Islet of Langerhans (tissue), 1 donor: ENCODE measurements around the gene SYNGAP1.

Experiments used
- FAIRE-seq: peaks from one replicate; lab custom pipeline; 2011; peaks lifted over from hg19 to GRCh38; lab: Jason Lieb, UNC

Gene SYNGAP1

GRCh38 chr6:33439956-33440648, 20.2 kb downstream of the SYNGAP1 start:
- no peak for FAIRE-seq

GRCh38 chr6:33440649-33441309, 20.9 kb downstream of the SYNGAP1 start:
- no peak for FAIRE-seq

DNA sequence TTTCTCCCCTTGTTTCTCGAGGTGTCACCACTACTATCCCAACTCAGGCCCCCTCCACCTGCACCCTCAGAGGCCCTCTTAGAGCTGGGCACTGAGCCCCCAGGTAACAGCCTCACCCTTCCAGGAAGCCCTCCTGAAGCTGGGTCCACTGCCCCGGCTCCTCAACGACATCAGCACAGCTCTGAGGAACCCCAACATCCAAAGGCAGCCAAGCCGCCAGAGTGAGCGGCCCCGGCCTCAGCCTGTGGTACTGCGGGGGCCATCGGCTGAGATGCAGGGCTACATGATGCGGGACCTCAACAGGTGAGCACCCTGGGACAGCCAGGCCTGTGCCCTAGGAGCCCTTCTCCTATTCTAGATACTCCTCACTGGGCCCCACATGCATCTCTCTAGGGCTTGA, 21.6 kb downstream of the SYNGAP1 start:
- no peak for FAIRE-seq

GRCh38 chr6:33442283-33442682, 22.4 kb downstream of the SYNGAP1 start:
- no peak for FAIRE-seq

DNA sequence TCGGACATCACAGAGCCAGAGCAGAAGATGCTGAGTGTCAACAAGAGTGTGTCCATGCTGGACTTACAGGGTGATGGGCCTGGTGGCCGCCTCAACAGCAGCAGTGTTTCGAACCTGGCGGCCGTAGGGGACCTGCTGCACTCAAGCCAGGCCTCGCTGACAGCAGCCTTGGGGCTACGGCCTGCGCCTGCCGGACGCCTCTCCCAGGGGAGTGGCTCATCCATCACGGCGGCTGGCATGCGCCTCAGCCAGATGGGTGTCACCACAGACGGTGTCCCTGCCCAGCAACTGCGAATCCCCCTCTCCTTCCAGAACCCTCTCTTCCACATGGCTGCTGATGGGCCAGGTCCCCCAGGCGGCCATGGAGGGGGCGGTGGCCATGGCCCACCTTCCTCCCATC, 23.2 kb downstream of the SYNGAP1 start:
- FAIRE-seq = no peak

GRCh38 chr6:33443619-33444504, 24.0 kb downstream of the SYNGAP1 start:
- FAIRE-seq = no peak

- FAIRE-seq = no peak
Observed at GRCh38 chr6:33445119-33445603, 25.3 kb downstream of the SYNGAP1 start.

DNA sequence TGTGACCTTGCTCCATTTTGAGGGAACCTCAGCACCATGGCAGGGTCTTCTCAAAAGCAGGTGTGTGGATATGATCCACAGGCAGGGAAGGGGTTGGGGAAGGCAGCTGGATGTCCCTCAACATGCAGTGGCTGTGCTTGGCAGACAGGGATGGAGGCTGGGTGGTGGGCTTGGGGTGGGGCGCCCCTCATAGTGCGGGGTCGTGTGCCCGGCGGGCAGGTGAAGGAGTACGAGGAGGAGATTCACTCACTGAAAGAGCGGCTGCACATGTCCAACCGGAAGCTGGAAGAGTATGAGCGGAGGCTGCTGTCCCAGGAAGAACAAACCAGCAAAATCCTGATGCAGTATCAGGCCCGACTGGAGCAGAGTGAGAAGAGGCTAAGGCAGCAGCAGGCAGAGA, 26.5 kb downstream of the SYNGAP1 start:
- FAIRE-seq = no peak

DNA sequence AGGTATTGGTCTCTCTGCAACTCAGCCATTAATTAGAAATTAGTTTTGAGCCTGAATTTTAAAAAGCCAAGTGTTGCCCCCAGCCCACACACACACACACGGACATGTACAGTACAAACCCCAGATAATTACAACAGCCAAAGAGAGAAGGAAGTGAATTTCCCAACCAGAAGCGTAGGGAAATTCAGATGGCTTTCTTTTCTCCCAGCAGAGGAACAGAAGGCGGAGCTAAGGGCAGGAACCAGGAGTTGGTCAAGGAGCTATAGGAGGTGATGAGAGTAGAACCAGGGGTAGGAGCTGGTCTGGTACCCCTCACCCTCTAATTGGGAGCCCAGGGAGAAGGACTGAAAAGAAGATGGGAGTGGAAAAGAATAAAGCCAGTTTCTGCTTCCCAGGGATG, 30.6 kb downstream of the SYNGAP1 start:
- no peak for FAIRE-seq

DNA sequence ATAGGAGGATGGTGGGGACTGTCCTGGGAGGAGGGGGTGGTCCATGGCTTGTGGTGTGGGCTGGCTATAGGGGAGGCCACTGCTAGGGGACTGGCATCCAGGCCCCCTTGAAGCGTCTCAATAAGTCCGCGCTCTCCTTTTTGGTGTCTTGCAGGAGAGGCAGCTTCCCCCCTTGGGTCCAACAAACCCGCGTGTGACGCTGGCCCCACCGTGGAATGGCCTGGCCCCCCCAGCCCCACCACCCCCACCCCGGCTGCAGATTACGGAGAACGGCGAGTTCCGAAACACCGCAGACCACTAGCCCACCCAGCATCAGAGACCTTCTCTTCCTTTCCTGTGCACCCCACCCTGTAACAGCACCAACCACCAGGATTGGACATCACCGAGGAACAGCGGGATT, 31.7 kb downstream of the SYNGAP1 start:
- FAIRE-seq = no peak

DNA sequence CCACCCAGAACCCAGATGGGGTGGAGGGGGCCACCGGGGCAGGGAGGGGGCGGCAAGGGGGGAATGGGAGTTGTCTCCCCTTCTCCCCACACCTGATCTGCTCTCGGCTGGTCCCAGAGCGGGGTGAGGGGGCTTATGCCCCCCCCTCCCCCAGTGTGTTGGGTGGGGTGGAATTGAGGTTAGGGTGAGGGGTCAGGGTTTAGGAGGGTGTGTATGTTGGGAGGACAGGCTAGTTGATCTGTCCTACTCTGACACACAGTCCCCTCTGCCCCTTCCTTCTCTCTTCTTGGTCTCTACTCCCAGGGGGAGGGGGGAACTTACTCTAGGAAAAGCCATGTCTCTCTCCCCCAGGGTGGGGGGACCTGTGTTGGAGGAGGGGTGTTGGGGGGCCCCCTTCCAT, 32.6 kb downstream of the SYNGAP1 start:
- no peak for FAIRE-seq

- FAIRE-seq = no peak
Observed at GRCh38 chr6:33453393-33454008, 33.6 kb downstream of the SYNGAP1 start.

- FAIRE-seq = no peak
Observed at GRCh38 chr6:33454009-33454946, 34.4 kb downstream of the SYNGAP1 start, which contains the start of gene ZBTB9. Gene ZBTB9 (plus strand): TSS chr6:33454576. CDS start chr6:33455101, 525 bp downstream.

- no peak for FAIRE-seq
Observed at GRCh38 chr6:33455051-33455450, 35.2 kb downstream of the SYNGAP1 start.

GRCh38 chr6:33456156-33456555, 36.3 kb downstream of the SYNGAP1 start:
- no peak for FAIRE-seq

GRCh38 chr6:33458676-33459075, 38.8 kb downstream of the SYNGAP1 start:
- no peak for FAIRE-seq

- no peak for FAIRE-seq
Observed at GRCh38 chr6:33459226-33459625, 39.4 kb downstream of the SYNGAP1 start.

- FAIRE-seq = no peak
Observed at GRCh38 chr6:33466075-33466735, 46.3 kb downstream of the SYNGAP1 start.

DNA sequence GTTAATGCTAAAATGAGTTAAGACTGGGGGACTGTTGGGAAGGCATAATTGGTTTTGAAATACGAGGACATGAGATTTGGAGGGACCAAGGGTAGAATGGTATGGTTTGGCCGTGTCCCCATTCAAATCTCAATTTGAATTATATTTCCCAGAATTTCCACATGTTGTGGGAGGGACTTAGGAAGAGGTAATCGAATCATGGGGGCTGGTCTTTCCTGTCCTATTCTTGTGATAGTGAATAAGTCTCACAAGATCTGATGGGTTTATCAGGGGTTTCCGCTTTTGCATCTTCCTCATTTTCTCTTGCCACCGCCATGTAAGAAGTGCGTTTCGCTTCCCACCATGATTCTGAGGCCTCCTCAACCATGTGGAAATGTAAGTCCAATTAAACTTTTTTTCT, 47.2 kb downstream of the SYNGAP1 start:
- FAIRE-seq = no peak

- no peak for FAIRE-seq
Observed at GRCh38 chr6:33469661-33470060, 49.8 kb downstream of the SYNGAP1 start.

- no peak for FAIRE-seq
Observed at GRCh38 chr6:33477864-33478263, 58.0 kb downstream of the SYNGAP1 start.
